Measurements from ENCODE around the gene LSM14A.
"Not testable (repeated sequence)": the region's sequence is repeated elsewhere in the genome, so short reads cannot be mapped to it uniquely, and the experiment has no call there.

LSM14A gene

DNA sequence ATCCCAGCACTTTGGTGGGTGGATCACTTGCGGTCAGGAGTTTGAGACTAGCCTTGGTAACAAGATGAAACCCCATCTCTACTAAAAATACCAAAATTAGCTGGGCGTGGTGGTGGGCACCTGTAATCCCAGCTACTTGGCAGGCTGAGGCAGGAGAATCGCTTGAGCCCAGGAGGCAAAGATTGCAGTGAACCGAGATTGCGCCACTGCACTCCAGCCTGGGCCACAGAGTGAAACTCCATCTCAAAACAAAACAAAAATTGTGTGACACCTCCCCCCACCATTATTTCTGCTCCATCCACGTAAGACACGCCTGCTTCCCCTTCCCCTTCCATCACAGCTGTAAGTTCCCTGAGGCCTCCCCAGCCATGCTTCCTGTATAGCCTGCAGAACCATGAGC is 13.3 kb upstream of the LSM14A start:
- not testable (repeated sequence) for DNase-seq (ENCODE audit: low read depth)

DNA sequence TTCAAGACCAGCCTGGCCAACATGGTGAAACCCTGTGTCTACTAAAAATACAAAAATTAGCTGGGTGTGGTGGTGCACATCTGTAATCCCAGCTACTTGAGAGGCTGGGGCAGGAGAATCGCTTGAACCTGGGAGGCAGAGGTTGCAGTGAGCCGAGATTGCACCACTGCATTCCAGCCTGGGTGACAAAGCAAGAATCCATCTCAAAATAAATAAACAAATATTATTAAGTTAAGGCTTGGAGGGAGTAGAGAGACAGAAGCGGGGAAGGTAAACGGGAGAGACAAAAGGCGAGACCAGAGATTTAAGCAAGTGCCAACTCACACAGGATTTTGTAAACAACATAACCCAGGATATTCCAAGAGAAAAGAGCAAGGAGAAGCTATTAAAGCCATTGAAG is 12.8 kb upstream of the LSM14A start:
- not testable (repeated sequence) for DNase-seq (ENCODE audit: low read depth)

DNA sequence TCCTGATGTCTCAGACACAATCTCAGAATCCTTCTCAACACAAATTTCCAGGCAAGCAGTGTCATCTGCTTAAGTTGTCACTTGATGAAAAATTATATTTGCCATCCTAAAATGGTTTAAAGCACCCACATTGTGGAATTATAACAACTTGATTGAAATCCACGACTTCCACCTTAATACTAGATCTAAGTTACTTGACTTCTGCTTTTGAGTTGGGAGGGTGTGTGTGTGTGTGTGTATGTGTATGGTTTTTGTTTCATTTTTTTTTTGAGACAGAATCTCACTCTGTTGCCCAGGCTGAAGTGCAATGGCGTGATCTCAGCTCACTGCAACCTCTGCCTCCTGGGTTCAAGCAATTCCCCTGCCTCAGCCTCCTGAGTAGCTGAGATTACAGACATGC is 10.4 kb upstream of the LSM14A start:
- not testable (repeated sequence) for DNase-seq (ENCODE audit: low read depth)

DNA sequence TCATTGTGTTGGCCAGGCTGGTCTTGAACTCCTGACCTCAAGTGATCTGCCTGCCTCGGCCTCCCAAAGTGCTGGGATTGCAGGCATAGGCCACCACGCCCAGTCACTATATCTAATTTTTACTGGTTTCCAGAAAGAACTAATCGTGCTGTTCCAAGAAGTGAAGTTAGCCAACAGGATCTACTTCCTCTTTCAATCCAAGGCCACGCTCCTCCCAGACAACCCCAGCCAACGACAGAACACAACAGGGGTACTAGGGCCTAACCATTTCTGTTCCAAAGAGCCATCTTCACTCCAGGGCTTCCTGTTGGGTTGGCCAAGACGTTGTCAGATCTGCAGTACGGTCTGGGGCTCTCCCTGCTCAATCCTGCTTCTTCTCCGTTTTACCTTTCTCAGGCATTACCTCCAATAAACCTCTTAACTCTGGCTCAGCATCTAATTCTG is 7.0 kb upstream of the LSM14A start:
- DNase-seq (ENCODE audit: low read depth), result no peak

DNA sequence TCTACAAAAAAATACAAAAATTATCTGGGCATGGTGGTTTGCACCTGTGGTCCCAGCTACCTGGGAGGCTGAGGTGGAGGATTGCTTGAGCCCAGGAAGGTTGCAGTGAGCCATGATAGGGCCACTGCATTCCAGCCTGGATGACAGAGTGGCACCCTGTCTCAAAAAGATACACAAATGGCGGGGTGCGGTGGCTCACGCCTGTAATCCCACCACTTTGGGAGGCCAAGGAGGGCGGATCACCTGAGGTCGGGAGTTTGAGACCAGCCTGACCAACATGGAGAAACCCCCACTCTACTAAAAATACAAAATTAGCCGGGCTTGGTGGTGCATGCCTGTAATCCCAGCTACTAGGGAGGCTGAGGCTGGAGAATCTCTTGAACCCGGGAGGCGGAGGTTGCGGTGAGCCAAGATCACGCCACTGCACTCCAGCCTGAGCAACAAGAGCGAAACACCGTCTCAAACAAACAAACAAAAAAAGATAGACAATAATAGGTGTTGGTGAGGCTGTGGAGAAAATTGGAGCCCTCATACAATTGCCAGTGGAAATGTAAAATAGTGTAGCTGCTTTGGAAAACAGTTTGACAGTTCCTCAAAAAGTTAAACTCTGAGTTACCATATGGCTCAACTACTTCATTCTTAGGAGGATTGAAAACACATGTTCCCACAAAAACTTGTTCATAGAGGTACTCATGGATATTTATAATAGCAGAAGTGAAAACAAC is 2.7 kb upstream of the LSM14A start:
- not testable (repeated sequence) for DNase-seq (ENCODE audit: low read depth)

DNA sequence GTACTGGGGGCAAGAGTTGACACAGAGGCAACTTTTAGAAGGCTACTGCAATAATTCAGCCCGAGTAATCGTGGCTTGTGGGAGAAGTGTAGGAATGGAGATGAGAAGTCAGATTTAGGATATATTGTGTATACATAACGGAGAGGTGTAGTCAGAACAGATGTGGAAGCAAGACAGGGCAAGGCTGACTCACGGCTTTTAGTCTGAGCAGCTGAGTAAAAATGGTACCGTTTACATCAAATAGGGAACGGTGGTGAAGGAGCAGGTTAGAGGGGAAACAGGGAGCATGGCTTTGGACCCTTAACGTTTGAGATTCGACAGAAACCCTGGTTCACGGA is 796 bp upstream of the LSM14A start:
- DNase-seq (ENCODE audit: low read depth), result peak; percentile 20

GRCh38 chr19:34172661-34173192 is 423 bp downstream of the LSM14A start:
- DNase-seq (ENCODE audit: low read depth), result peak; percentile 19

- no peak for DNase-seq (ENCODE audit: low read depth)
Observed at GRCh38 chr19:34173193-34173956, 1.1 kb downstream of the LSM14A start.

DNA sequence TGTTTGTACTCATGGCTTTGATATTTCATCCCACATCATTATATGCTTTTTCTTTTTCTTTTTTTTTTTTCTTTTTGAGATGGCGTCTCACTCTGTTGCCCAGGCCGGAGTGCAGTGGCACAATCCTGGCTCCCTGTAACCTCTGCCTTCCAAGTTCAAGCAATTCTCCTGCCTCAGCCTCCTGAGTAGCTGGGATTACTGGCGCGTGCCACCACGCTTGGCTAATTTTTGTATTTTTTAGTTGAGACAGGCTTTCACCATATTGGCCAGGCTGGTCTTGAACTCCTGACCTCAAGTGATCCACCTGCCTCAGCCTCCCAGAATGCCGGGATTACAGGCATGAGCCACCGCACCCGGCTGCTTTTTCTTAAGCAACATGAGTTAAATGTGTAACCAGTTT is 2.9 kb downstream of the LSM14A start:
- DNase-seq (ENCODE audit: low read depth), result not testable (repeated sequence)

- DNase-seq (ENCODE audit: low read depth), result no peak
Observed at GRCh38 chr19:34176581-34176980, 4.3 kb downstream of the LSM14A start.

GRCh38 chr19:34178274-34178610 is 5.9 kb downstream of the LSM14A start:
- no peak for DNase-seq (ENCODE audit: low read depth)

DNA sequence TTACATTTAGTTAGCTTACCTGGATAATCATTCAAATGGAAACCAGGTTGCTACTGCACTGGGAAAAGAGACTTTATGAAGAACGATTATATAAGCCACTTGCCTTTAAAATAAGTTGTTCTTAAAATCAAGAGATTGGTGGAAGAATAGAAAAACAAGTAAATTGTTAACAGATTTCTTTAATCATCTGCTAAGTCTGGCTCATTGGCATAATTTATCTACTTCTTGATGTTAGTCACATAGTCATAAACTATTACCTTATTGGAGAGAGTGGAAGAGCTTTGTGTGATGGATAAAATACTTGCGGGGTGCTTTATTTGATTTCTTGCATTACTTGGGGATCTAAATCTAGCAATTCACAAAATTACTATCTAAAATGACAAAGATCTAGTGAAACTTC is 6.8 kb downstream of the LSM14A start:
- no peak for DNase-seq (ENCODE audit: low read depth)

DNA sequence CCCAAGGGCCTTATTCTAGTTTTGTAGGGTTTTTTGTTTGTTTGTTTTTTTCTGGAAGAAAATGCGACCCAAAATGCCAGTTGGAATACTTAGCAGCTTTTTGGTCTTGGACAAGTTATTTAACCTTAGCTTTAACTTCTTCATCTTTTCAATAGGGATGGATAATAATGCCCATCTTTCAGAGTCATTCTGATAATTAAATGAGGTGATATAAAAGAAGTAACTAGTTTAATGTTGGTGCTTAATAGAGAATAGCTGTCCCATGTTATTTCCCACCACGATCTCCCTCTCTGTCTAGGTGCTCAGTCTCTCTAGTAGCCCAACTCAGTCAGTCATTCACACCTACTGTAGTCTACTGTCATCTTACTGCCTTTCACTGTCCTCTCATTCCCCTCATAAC is 8.0 kb downstream of the LSM14A start:
- no peak for DNase-seq (ENCODE audit: low read depth)

- no peak for DNase-seq (ENCODE audit: low read depth)
Observed at GRCh38 chr19:34180709-34181108, 8.4 kb downstream of the LSM14A start.

- no peak for DNase-seq (ENCODE audit: low read depth)
Observed at GRCh38 chr19:34181111-34181864, 9.0 kb downstream of the LSM14A start.

DNA sequence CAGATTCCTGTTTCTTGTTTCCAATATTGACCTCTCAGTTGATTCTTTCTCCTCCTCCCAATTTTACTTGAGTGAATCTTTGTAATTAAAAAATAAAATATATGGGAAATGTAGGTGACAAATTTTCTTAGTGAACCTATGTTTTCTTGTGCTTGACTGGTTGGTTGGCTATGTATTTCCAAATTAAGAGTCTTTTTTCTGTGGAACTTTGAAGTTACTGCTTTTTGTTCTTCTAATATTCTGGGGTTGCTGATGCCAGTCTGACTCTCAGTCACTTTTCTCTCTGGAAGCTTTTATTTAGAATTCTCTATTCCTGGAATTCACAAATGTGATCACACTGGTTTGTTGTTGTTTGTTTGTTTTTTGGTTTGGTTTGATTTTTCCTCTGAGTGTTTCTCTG is 9.8 kb downstream of the LSM14A start:
- no peak for DNase-seq (ENCODE audit: low read depth)

DNA sequence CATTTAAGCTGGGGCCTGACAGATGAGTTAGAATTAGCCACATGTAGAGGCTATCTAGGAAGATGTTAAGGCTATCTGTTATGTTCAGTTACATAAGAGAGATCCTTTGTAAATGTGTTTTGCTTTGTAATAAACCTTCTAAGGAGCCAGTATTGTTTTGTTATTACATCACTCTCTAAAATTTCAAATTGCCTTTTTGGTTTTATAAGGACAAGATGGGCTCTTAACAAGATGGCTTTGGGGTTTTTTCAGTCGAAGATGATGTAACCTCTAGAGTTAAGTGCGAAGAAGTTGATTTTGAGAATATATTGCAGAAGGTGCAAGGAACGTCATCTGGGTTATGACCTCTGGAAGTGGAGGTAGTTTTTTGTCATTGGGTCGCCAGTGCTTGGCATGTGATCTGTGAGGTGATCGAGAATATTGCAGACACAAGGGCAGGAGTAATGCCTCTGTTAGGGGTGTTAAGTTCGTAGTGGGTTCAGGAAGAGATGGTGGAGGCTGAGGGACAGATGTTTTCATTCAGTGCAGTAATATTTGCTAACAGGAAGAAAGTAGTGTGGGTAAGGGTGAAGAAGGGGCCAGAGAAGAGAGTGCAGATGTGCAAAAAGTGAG is 12.7 kb downstream of the LSM14A start:
- DNase-seq (ENCODE audit: low read depth), result no peak

- no peak for DNase-seq (ENCODE audit: low read depth)
Observed at GRCh38 chr19:34186205-34186604, 13.9 kb downstream of the LSM14A start.

- DNase-seq (ENCODE audit: low read depth), result no peak
Observed at GRCh38 chr19:34187011-34187410, 14.7 kb downstream of the LSM14A start.

- DNase-seq (ENCODE audit: low read depth), result no peak
Observed at GRCh38 chr19:34188408-34188807, 16.1 kb downstream of the LSM14A start.

- no peak for DNase-seq (ENCODE audit: low read depth)
Observed at GRCh38 chr19:34189199-34189916, 17.1 kb downstream of the LSM14A start.

Measured in activated T-helper 9 cell treated with anti-CD3 and anti-CD28 coated beads, Interleukin-2, amount 50 U/mL, for 16 hours (primary cell).